GM23338 (cell line): Measurements from ENCODE around the gene ZBTB7C. TPM values are rescaled to one million over a fixed set of nuclear protein-coding genes. Genes with fewer than 3 reads are reported as not detected.

ENCODE experiments used
- ATAC-seq: fragments of 200-7000 bp; cut with Tn5 transposase; 3 replicates; pipeline ENCODE4 v1.9.1; 2020
- DNase-seq: peaks from one replicate; pipeline ENCODE4 v3.0.0-alpha.2; 2015; ENCODE audit warnings: low spot score
- H2AFZ ChIP-seq: fragments of 200-600 bp; sonication (generic); 2 replicates; pipeline ENCODE4 v1.8.0; 2016; ENCODE audit warnings: antibody characterized with exemption, mild to moderate bottlenecking, moderate library complexity
- H3F3A ChIP-seq: fragments of 200-600 bp; sonication (generic); replicated peaks from 2 replicates; pipeline ENCODE4 v1.8.0; 2017; ENCODE audit warnings: antibody characterized with exemption, mixed run types, low read depth
- H3K27ac ChIP-seq: fragments of 200-600 bp; sonication (generic); 2 replicates; pipeline ENCODE4 v1.6.1; 2016; ENCODE audit warnings: low read depth
- H3K27me3 ChIP-seq: fragments of 200-600 bp; sonication (generic); 2 replicates; pipeline ENCODE4 v1.8.0; 2016; ENCODE audit warnings: mild to moderate bottlenecking, mixed run types, moderate library complexity; ENCODE audit not compliant: insufficient read depth
- H3K36me3 ChIP-seq: fragments of 200-600 bp; sonication (generic); 2 replicates; pipeline ENCODE4 v1.8.0; 2016; ENCODE audit warnings: mild to moderate bottlenecking; ENCODE audit not compliant: insufficient read depth
- H3K4me1 ChIP-seq: fragments of 200-600 bp; sonication (generic); 2 replicates; pipeline ENCODE4 v1.8.0; 2016; ENCODE audit warnings: mild to moderate bottlenecking, moderate library complexity; ENCODE audit not compliant: insufficient read depth
- H3K4me2 ChIP-seq: fragments of 200-600 bp; sonication (generic); 2 replicates; pipeline ENCODE4 v1.7.1; 2017; ENCODE audit warnings: mixed run types
- H3K4me3 ChIP-seq: fragments of 200-600 bp; sonication (generic); 2 replicates; pipeline ENCODE4 v1.6.1; 2016; ENCODE audit warnings: mixed run types
- H3K79me2 ChIP-seq: fragments of 200-600 bp; sonication (generic); replicated peaks from 2 replicates; pipeline ENCODE4 v1.8.0; 2017; ENCODE audit warnings: mild to moderate bottlenecking; ENCODE audit not compliant: insufficient read depth
- H3K9me2 ChIP-seq: fragments of 200-600 bp; sonication (generic); 2 replicates; pipeline ENCODE4 v1.8.0; 2017; ENCODE audit not compliant: insufficient read depth
- H4K20me1 ChIP-seq: fragments of 200-600 bp; sonication (generic); replicated peaks from 2 replicates; pipeline ENCODE4 v1.8.0; 2017; ENCODE audit warnings: mild to moderate bottlenecking; ENCODE audit not compliant: insufficient read depth
- H3K27ac Mint-ChIP-seq: 2 replicates; pipeline ENCODE4 v1.8.0; 2020; ENCODE audit warnings: inconsistent platforms, mild to moderate bottlenecking, moderate library complexity, mixed read lengths
- H3K27me3 Mint-ChIP-seq: 3 replicates; pipeline ENCODE4 v1.8.0; 2022; ENCODE audit warnings: low read depth, mild to moderate bottlenecking, moderate library complexity, mixed read lengths, inconsistent platforms; ENCODE audit not compliant: insufficient read depth, poor library complexity
- H3K36me3 Mint-ChIP-seq: 3 replicates; pipeline ENCODE4 v1.8.0; 2021; ENCODE audit warnings: low read depth, mild to moderate bottlenecking, inconsistent platforms, moderate library complexity, mixed read lengths
- H3K4me1 Mint-ChIP-seq: 3 replicates; pipeline ENCODE4 v1.8.0; 2020; ENCODE audit warnings: mild to moderate bottlenecking, inconsistent platforms, mixed read lengths
- H3K4me3 Mint-ChIP-seq: 3 replicates; pipeline ENCODE4 v1.8.0; 2021; ENCODE audit warnings: moderate library complexity, mild to moderate bottlenecking, inconsistent platforms, mixed read lengths
- H3K9me3 Mint-ChIP-seq: 3 replicates; pipeline ENCODE4 v1.8.0; 2020; ENCODE audit warnings: moderate library complexity, mild to moderate bottlenecking, inconsistent platforms, mixed read lengths
- CREB1 ChIP-seq: fragments of 250-450 bp; sonication (Bioruptor Pico); IDR thresholded peaks from 2 replicates; pipeline ENCODE4 v1.5.0; 2020; ENCODE audit warnings: low read depth, mild to moderate bottlenecking, moderate library complexity
- ETS1 ChIP-seq: IDR thresholded peaks from 2 replicates; pipeline ENCODE4 v1.6.1; 2016; ENCODE audit warnings: antibody characterized with exemption
- EZH2 ChIP-seq: fragments of 200-600 bp; sonication (generic); IDR thresholded peaks from one replicate; pipeline ENCODE4 v1.8.0; 2017; ENCODE audit warnings: antibody characterized with exemption, mild to moderate bottlenecking, low read depth; ENCODE audit not compliant: unreplicated experiment
- STAT1 ChIP-seq: IDR thresholded peaks from one replicate; pipeline ENCODE4 v1.6.1; 2016; ENCODE audit warnings: antibody characterized with exemption; ENCODE audit not compliant: unreplicated experiment
- ZNF331 ChIP-seq: fragments of 250-450 bp; sonication (Bioruptor Pico); IDR thresholded peaks from 2 replicates; pipeline ENCODE4 v1.5.0; 2020; ENCODE audit warnings: low read depth, mild to moderate bottlenecking, moderate library complexity
- ZNF462 ChIP-seq: fragments of 250-450 bp; sonication (Bioruptor Pico); IDR thresholded peaks from 2 replicates; pipeline ENCODE4 v1.5.0; 2020; ENCODE audit warnings: mild to moderate bottlenecking, moderate library complexity
- polyA plus RNA-seq: library from polyadenylated mRNA; unstranded; fragments of >200 nt; fragmentation: Nextera tagmentation; extraction: Ambion mirVana; gene quantifications from 2 replicates; pipeline ENCODE4 v1.2.1, GENCODE V29; 2016
- total RNA-seq: library from RNA; depleted of rRNA; stranded (reverse); fragments of >200 nt; shearing (Covaris generic); gene quantifications from 2 replicates; pipeline ENCODE4 v1.2.3, GENCODE V29; 2014

The ZBTB7C gene
- total and polyA plus RNA-seq, 2 experiments from 2014 or later = 0.03 to 0.14 TPM

DNA sequence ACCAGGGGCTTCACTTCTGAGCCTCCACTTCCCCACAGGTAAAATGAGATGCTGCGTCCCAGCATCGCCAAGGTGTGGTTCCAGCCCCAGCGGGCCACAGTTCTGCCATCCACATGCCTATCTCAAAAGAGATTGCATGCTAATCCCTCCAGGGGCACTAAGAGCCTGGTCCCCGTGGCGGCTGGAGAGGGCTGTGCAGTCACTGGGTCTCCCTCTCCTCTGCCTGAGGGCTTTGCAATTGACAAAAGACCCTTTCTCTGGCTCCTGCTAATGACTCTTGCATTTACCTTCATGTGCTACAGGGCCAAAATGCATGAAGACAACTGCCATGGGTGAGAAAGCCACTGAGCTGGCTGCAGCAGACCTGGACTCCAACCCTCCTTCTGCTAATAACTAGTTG lies 18.5 kb downstream of the ZBTB7C start:
- Histone ChIP-seq H3K36me3 (no peaks in the 10 kb centered on the region), H3K27me3 (no peaks in the 10 kb centered on the region), H3K4me2 (no peak overlapping the region), H3K79me2 (no peaks in the 10 kb centered on the region), H3K4me1 (peaks cover 3% of the 10 kb centered on the region; the same call in 1 of the 2 replicates), H3K9me2 (no peaks in the 10 kb centered on the region), H3K27ac (no peak overlapping the region), H4K20me1 (no peaks in the 10 kb centered on the region; the same call in 1 of the 2 replicates), H2AFZ (no peak overlapping the region), H3K4me3 (no peak overlapping the region), H3F3A (no peaks in the 10 kb centered on the region)
- DNase-seq (no peak), ATAC-seq (peak; percentile 42; the same call in 1 of the 3 replicates)
- Mint-ChIP-seq H3K36me3 (no peaks in the 10 kb centered on the region), H3K4me1 (peaks cover 15% of the 10 kb centered on the region), H3K27ac (no peak overlapping the region), H3K27me3 (peaks cover 4% of the 10 kb centered on the region), H3K9me3 (no peaks in the 10 kb centered on the region), H3K4me3 (no peak overlapping the region)
- TF ChIP-seq ETS1 = no peak
- no peak for TF ChIP-seq ZNF331 (CRISPR knock-in tag)
- no peak for TF ChIP-seq CREB1 (CRISPR knock-in tag)
- no peak for TF ChIP-seq STAT1
- no peak for TF ChIP-seq ZNF462

GRCh38 chr18:48388478-48388877 lies 20.7 kb downstream of the ZBTB7C start:
- no peak overlapping the region for H3K4me3 Mint-ChIP-seq
- H3K9me3 Mint-ChIP-seq = no peaks in the 10 kb centered on the region
- Histone ChIP-seq H4K20me1 (no peaks in the 10 kb centered on the region; the same call in 1 of the 2 replicates), H3K4me1 (no peaks in the 10 kb centered on the region; the same call in 1 of the 2 replicates), H3K4me3 (no peak overlapping the region), H3K27me3 (no peaks in the 10 kb centered on the region), H3K27ac (no peak overlapping the region), H3F3A (no peaks in the 10 kb centered on the region), H3K4me2 (no peak overlapping the region), H3K9me2 (no peaks in the 10 kb centered on the region), H3K36me3 (no peaks in the 10 kb centered on the region), H3K79me2 (no peaks in the 10 kb centered on the region), H2AFZ (no peak overlapping the region)
- no peak for TF ChIP-seq EZH2
- no peaks in the 10 kb centered on the region for H3K36me3 Mint-ChIP-seq
- no peak overlapping the region for H3K27ac Mint-ChIP-seq
- peaks cover 4% of the 10 kb centered on the region for H3K4me1 Mint-ChIP-seq
- DNase-seq = no peak
- H3K27me3 Mint-ChIP-seq = peaks cover 7% of the 10 kb centered on the region
- ATAC-seq = no peak
